Measurements from ENCODE around the gene ZKSCAN2.

DNA sequence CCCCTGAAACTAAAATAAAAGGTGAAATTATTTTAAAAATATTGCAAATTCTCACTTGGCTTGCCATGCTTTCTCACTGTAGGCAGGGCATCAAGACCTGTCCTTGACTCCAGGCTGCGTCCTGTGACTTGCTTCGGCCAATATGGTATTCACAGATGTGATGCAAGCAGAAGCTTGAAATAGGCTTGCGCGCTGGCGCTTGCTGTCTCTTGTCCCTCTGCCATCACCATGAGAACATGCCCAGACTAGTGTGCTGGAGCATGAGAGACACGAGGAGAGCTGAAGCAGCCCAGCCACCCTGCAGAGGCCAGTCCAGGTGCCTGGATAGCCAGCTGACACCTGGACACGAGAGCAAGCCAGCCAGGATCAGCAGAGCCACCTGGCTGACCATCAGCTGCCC lies 21.8 kb upstream of the ZKSCAN2 start:
- TF ChIP-seq, protein P1, sequence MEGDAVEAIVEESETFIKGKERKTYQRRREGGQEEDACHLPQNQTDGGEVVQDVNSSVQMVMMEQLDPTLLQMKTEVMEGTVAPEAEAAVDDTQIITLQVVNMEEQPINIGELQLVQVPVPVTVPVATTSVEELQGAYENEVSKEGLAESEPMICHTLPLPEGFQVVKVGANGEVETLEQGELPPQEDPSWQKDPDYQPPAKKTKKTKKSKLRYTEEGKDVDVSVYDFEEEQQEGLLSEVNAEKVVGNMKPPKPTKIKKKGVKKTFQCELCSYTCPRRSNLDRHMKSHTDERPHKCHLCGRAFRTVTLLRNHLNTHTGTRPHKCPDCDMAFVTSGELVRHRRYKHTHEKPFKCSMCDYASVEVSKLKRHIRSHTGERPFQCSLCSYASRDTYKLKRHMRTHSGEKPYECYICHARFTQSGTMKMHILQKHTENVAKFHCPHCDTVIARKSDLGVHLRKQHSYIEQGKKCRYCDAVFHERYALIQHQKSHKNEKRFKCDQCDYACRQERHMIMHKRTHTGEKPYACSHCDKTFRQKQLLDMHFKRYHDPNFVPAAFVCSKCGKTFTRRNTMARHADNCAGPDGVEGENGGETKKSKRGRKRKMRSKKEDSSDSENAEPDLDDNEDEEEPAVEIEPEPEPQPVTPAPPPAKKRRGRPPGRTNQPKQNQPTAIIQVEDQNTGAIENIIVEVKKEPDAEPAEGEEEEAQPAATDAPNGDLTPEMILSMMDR (IDR thresholded peaks at IDR 0.05), result no peak
- TF ChIP-seq POLR2A (IDR thresholded peaks at IDR 0.05) (no peak), POLR2AphosphoS5 (IDR thresholded peaks at IDR 0.05) (no peak)
